ENCODE data around the gene ATM. TPM values are rescaled to one million over a fixed set of nuclear protein-coding genes. Genes with fewer than 3 reads are reported as not detected.

ATM gene, protein sequence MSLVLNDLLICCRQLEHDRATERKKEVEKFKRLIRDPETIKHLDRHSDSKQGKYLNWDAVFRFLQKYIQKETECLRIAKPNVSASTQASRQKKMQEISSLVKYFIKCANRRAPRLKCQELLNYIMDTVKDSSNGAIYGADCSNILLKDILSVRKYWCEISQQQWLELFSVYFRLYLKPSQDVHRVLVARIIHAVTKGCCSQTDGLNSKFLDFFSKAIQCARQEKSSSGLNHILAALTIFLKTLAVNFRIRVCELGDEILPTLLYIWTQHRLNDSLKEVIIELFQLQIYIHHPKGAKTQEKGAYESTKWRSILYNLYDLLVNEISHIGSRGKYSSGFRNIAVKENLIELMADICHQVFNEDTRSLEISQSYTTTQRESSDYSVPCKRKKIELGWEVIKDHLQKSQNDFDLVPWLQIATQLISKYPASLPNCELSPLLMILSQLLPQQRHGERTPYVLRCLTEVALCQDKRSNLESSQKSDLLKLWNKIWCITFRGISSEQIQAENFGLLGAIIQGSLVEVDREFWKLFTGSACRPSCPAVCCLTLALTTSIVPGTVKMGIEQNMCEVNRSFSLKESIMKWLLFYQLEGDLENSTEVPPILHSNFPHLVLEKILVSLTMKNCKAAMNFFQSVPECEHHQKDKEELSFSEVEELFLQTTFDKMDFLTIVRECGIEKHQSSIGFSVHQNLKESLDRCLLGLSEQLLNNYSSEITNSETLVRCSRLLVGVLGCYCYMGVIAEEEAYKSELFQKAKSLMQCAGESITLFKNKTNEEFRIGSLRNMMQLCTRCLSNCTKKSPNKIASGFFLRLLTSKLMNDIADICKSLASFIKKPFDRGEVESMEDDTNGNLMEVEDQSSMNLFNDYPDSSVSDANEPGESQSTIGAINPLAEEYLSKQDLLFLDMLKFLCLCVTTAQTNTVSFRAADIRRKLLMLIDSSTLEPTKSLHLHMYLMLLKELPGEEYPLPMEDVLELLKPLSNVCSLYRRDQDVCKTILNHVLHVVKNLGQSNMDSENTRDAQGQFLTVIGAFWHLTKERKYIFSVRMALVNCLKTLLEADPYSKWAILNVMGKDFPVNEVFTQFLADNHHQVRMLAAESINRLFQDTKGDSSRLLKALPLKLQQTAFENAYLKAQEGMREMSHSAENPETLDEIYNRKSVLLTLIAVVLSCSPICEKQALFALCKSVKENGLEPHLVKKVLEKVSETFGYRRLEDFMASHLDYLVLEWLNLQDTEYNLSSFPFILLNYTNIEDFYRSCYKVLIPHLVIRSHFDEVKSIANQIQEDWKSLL (N-terminal part only)
- 86.9 TPM for total RNA-seq

DNA sequence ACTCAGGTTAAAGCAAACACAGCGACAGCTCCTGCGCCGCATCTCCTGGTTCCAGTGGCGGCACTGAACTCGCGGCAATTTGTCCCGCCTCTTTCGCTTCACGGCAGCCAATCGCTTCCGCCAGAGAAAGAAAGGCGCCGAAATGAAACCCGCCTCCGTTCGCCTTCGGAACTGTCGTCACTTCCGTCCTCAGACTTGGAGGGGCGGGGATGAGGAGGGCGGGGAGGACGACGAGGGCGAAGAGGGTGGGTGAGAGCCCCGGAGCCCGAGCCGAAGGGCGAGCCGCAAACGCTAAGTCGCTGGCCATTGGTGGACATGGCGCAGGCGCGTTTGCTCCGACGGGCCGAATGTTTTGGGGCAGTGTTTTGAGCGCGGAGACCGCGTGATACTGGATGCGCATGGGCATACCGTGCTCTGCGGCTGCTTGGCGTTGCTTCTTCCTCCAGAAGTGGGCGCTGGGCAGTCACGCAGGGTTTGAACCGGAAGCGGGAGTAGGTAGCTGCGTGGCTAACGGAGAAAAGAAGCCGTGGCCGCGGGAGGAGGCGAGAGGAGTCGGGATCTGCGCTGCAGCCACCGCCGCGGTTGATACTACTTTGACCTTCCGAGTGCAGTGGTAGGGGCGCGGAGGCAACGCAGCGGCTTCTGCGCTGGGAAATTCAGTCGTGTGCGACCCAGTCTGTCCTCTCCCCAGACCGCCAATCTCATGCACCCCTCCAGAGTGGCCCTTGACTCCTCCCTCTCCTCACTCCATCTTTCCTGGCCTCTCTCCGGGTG lies at the start of gene ATM, which contains the start of gene NPAT:
Gene ATM, plus strand, starts transcription at position 494 of the 774 bp plus-strand sequence. CDS start 4,558 bp downstream, outside the sequence.
Gene NPAT, minus strand, starts transcription at position 65 of the 774 bp plus-strand sequence. CDS start 102 bp downstream, outside the sequence.

Small RNA genes lying within 50 kb of the gene (small RNA-seq; reads per million reads assigned to genes)
- not detected for gene RF00019 (ENCODE audit: low replicate concordance)

Other genes starting within 250 kb of the ATM start
- 37.0 TPM for gene CUL5, start 214.2 kb upstream of the ATM start, total RNA-seq
- 160 TPM for gene ACAT1, start 101.5 kb upstream of the ATM start, total RNA-seq
- 18.9 TPM for gene NPAT, start 429 bp upstream of the ATM start, total RNA-seq
- gene C11orf65, start 244.5 kb downstream of the ATM start, total RNA-seq, result 0.64 TPM